HepG2 (cell line): Measurements from ENCODE around the gene FAM222A. TPM values are rescaled to one million over a fixed set of nuclear protein-coding genes. Genes with fewer than 3 reads are reported as not detected.
A peak's percentile ranks its signal among the peaks of the same experiment; 100 is the strongest.

Experiments used
- FLYWCH1 ChIP-seq: sonication (generic); formaldehyde crosslinking; IDR thresholded peaks from 2 replicates; pipeline ENCODE4 v1.8.1; 2023; ENCODE audit warnings: mild to moderate bottlenecking, missing genetic modification reagents
- GTF2F1 ChIP-seq: fragments of 150-350 bp; IDR thresholded peaks from 2 replicates; pipeline ENCODE4 v1.6.1; 2014; ENCODE audit warnings: low read length
- MAZ ChIP-seq, 2 experiments: sonication (generic) in 1 of 2; formaldehyde crosslinking in 1 of 2; IDR thresholded peaks; 2 replicates each; pipeline versions ENCODE4 v1.5.0 to v1.6.1; 2012 to 2020; ENCODE audit warnings: low read depth in 2 of 2, mild to moderate bottlenecking in 2 of 2, borderline replicate concordance in 1 of 2, improper control_type of control experiment in 1 of 2, low read length in 1 of 2, missing genetic modification reagents in 1 of 2, moderate library complexity in 1 of 2
- ZNF343 ChIP-seq: sonication (generic); formaldehyde crosslinking; IDR thresholded peaks from 2 replicates; pipeline ENCODE4 v1.4.0; 2020; ENCODE audit warnings: mild to moderate bottlenecking, missing genetic modification reagents
- ZNF367 ChIP-seq: sonication (generic); formaldehyde crosslinking; IDR thresholded peaks from 2 replicates; pipeline ENCODE4 v1.4.0; 2020; ENCODE audit warnings: missing genetic modification reagents, borderline replicate concordance
- ZNF446 ChIP-seq: sonication (generic); formaldehyde crosslinking; IDR thresholded peaks from 2 replicates; pipeline ENCODE4 v1.5.0; 2020; ENCODE audit warnings: mild to moderate bottlenecking, missing genetic modification reagents
- ZNF713 ChIP-seq: sonication (generic); formaldehyde crosslinking; IDR thresholded peaks from 2 replicates; pipeline ENCODE4 v1.4.0; 2020; ENCODE audit warnings: mild to moderate bottlenecking, missing genetic modification reagents
- ZNF777 ChIP-seq: sonication (generic); formaldehyde crosslinking; IDR thresholded peaks from 2 replicates; pipeline ENCODE4 v1.4.0; 2020; ENCODE audit warnings: missing genetic modification reagents
- polyA plus RNA-seq, 8 experiments: library from polyadenylated mRNA; depleted of rRNA in 3 of 8; stranded (reverse) in 7 of 8; unstranded in 1 of 8; fragments of >200 nt; fragmentation: Illumina TruSeq in 4 of 8; extraction: Trizol in 4 of 8; gene quantifications; 2 replicates each; pipeline versions ENCODE4 v1.2.1 to v1.2.3, GENCODE V29; 2011 to 2016; ENCODE audit warnings: low read depth in 4 of 8, missing spikeins in 1 of 8, mixed read lengths in 1 of 8; ENCODE audit not compliant: insufficient read depth in 1 of 8
- total RNA-seq, 5 experiments: library from RNA; depleted of rRNA; stranded (reverse); fragments of >200 nt; fragmentation: Illumina TruSeq; extraction: Trizol; gene quantifications; 2 replicates each; pipeline ENCODE4 v1.2.3, GENCODE V29; 2016; ENCODE audit warnings: low read depth in 1 of 5
- TF ChIP-seq, protein P1 (sequence below): sonication (generic); formaldehyde crosslinking; IDR thresholded peaks from 2 replicates; pipeline ENCODE4 v1.9.0; 2022; ENCODE audit warnings: low read depth, missing genetic modification reagents
- TF ChIP-seq, protein P2 (sequence below): sonication (generic); formaldehyde crosslinking; IDR thresholded peaks from 2 replicates; pipeline ENCODE4 v1.4.0; 2020; ENCODE audit warnings: missing genetic modification reagents
- TF ChIP-seq, protein P3 (sequence below): fragments of 450-650 bp; IDR thresholded peaks from 2 replicates; pipeline ENCODE4 v1.6.1; 2017; ENCODE audit warnings: mild to moderate bottlenecking
- TF ChIP-seq, protein P4 (sequence below), 2 experiments: sonication (generic) in 1 of 2; formaldehyde crosslinking in 1 of 2; IDR thresholded peaks; 2 replicates each; pipeline versions ENCODE4 v1.5.1 to v1.6.1; 2011 to 2020; ENCODE audit warnings: borderline replicate concordance in 1 of 2, low read depth in 1 of 2, low read length in 1 of 2, mild to moderate bottlenecking in 1 of 2, missing genetic modification reagents in 1 of 2, moderate library complexity in 1 of 2
- TF ChIP-seq, protein P5 (sequence below): sonication (generic); formaldehyde crosslinking; IDR thresholded peaks from 2 replicates; pipeline ENCODE4 v1.5.1; 2020; ENCODE audit warnings: mild to moderate bottlenecking, missing genetic modification reagents, borderline replicate concordance

The FAM222A gene
- total and polyA plus RNA-seq, 2 of the 13 experiments (the other 11 are each of a cell fraction or from before 2014, with no cell fraction given) = 2.7 to 9.6 TPM

DNA sequence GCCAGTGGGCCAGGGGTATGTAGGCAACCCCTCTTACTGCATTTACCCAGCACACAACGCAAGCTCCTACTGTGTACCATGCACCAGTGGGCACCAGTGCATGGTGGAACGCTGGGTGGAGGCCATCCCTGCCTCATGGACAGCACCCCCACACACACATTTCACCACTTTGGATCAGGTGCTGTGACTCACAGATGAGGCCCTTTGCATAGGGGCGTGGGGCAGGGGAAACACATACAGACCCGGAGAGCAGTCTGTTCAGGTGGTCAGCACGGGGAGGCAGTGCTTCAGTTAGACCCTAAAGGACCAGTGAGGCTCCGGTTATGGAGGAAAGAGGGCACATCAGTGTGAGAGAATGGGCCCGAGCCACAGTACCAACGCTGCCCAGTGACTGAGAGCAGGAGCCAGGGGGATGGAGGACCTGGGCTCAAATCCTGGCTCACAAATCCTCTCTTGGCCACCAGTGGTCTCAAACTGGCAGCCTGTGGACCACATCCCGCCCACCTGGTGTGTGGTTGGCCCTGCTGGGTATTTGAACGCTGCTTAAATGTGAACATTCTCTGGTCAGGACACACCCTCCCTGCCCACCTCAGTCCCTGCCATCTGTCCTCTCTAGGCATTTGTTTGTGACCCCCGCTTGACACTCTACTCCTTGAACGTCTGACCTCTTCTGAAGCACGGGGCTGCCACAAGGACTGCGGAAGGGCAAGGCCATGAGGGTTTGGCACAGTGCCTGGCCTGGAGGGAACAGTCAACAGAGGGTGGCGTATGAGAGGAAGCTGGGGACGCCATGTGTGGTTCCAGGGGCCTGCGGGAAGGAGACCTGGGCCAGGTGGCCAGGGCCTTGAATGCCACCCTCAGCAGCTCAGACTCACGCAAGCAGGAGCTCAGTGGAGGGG is 46.7 kb downstream of the FAM222A start (continued):
- TF ChIP-seq MAZ (IDR thresholded peaks at IDR 0.05; ENCODE audit: borderline replicate concordance, low read depth, low read length) (no peak), MAZ (CRISPR knock-in tag; IDR thresholded peaks at IDR 0.05; ENCODE audit: low read depth) (no peak), GTF2F1 (no peak), ZNF446 (CRISPR knock-in tag) (no peak), ZNF343 (CRISPR knock-in tag) (no peak), ZNF777 (CRISPR knock-in tag) (no peak), ZNF367 (CRISPR knock-in tag) (no peak), FLYWCH1 (CRISPR knock-in tag) (no peak), ZNF713 (no peak)
- TF ChIP-seq, protein P1, sequence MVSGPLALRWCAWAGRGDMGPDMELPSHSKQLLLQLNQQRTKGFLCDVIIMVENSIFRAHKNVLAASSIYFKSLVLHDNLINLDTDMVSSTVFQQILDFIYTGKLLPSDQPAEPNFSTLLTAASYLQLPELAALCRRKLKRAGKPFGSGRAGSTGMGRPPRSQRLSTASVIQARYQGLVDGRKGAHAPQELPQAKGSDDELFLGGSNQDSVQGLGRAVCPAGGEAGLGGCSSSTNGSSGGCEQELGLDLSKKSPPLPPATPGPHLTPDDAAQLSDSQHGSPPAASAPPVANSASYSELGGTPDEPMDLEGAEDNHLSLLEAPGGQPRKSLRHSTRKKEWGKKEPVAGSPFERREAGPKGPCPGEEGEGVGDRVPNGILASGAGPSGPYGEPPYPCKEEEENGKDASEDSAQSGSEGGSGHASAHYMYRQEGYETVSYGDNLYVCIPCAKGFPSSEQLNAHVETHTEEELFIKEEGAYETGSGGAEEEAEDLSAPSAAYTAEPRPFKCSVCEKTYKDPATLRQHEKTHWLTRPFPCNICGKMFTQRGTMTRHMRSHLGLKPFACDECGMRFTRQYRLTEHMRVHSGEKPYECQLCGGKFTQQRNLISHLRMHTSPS (CRISPR knock-in tag) = peak; percentile 72; the same call in 1 of the 2 replicates
- TF ChIP-seq, protein P2, sequence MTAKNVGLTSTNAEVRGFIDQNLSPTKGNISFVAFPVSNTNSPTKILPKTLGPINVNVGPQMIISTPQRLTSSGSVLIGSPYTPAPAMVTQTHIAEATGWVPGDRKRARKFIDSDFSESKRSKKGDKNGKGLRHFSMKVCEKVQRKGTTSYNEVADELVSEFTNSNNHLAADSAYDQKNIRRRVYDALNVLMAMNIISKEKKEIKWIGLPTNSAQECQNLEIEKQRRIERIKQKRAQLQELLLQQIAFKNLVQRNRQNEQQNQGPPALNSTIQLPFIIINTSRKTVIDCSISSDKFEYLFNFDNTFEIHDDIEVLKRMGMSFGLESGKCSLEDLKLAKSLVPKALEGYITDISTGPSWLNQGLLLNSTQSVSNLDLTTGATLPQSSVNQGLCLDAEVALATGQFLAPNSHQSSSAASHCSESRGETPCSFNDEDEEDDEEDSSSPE = no peak
- TF ChIP-seq, protein P3, sequence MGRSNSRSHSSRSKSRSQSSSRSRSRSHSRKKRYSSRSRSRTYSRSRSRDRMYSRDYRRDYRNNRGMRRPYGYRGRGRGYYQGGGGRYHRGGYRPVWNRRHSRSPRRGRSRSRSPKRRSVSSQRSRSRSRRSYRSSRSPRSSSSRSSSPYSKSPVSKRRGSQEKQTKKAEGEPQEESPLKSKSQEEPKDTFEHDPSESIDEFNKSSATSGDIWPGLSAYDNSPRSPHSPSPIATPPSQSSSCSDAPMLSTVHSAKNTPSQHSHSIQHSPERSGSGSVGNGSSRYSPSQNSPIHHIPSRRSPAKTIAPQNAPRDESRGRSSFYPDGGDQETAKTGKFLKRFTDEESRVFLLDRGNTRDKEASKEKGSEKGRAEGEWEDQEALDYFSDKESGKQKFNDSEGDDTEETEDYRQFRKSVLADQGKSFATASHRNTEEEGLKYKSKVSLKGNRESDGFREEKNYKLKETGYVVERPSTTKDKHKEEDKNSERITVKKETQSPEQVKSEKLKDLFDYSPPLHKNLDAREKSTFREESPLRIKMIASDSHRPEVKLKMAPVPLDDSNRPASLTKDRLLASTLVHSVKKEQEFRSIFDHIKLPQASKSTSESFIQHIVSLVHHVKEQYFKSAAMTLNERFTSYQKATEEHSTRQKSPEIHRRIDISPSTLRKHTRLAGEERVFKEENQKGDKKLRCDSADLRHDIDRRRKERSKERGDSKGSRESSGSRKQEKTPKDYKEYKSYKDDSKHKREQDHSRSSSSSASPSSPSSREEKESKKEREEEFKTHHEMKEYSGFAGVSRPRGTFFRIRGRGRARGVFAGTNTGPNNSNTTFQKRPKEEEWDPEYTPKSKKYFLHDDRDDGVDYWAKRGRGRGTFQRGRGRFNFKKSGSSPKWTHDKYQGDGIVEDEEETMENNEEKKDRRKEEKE = no peak
- TF ChIP-seq, protein P4, sequence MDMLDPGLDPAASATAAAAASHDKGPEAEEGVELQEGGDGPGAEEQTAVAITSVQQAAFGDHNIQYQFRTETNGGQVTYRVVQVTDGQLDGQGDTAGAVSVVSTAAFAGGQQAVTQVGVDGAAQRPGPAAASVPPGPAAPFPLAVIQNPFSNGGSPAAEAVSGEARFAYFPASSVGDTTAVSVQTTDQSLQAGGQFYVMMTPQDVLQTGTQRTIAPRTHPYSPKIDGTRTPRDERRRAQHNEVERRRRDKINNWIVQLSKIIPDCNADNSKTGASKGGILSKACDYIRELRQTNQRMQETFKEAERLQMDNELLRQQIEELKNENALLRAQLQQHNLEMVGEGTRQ (IDR thresholded peaks at IDR 0.05; ENCODE audit: low read depth, low read length) = no peak
- TF ChIP-seq, protein P4 (CRISPR knock-in tag; IDR thresholded peaks at IDR 0.05; ENCODE audit: borderline replicate concordance) = no peak
- TF ChIP-seq, protein P5, sequence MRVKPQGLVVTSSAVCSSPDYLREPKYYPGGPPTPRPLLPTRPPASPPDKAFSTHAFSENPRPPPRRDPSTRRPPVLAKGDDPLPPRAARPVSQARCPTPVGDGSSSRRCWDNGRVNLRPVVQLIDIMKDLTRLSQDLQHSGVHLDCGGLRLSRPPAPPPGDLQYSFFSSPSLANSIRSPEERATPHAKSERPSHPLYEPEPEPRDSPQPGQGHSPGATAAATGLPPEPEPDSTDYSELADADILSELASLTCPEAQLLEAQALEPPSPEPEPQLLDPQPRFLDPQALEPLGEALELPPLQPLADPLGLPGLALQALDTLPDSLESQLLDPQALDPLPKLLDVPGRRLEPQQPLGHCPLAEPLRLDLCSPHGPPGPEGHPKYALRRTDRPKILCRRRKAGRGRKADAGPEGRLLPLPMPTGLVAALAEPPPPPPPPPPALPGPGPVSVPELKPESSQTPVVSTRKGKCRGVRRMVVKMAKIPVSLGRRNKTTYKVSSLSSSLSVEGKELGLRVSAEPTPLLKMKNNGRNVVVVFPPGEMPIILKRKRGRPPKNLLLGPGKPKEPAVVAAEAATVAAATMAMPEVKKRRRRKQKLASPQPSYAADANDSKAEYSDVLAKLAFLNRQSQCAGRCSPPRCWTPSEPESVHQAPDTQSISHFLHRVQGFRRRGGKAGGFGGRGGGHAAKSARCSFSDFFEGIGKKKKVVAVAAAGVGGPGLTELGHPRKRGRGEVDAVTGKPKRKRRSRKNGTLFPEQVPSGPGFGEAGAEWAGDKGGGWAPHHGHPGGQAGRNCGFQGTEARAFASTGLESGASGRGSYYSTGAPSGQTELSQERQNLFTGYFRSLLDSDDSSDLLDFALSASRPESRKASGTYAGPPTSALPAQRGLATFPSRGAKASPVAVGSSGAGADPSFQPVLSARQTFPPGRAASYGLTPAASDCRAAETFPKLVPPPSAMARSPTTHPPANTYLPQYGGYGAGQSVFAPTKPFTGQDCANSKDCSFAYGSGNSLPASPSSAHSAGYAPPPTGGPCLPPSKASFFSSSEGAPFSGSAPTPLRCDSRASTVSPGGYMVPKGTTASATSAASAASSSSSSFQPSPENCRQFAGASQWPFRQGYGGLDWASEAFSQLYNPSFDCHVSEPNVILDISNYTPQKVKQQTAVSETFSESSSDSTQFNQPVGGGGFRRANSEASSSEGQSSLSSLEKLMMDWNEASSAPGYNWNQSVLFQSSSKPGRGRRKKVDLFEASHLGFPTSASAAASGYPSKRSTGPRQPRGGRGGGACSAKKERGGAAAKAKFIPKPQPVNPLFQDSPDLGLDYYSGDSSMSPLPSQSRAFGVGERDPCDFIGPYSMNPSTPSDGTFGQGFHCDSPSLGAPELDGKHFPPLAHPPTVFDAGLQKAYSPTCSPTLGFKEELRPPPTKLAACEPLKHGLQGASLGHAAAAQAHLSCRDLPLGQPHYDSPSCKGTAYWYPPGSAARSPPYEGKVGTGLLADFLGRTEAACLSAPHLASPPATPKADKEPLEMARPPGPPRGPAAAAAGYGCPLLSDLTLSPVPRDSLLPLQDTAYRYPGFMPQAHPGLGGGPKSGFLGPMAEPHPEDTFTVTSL (CRISPR knock-in tag) = no peak
